Measurements from ENCODE around the gene IFTAP.

The IFTAP gene

GRCh38 chr11:36702330-36703054 lies 108.2 kb downstream of the IFTAP start:
- in situ Hi-C loops (cut with MboI; ENCODE audit: low sequenced_read_pairs), result no loop called here

- in situ Hi-C loops (cut with MboI; ENCODE audit: low sequenced_read_pairs), result no loop called here
These were observed 108.7 kb downstream of the IFTAP start for GRCh38 chr11:36703055-36703404.

Data from HL-60/S4 treated with phorbol 12-myristate 13-acetate at 8.2 ng/mL for 4 days and 3 days (cell line).